H9 (cell line): ENCODE results near the gene YLPM1. TPM values are rescaled to one million over a fixed set of nuclear protein-coding genes. Genes with fewer than 3 reads are reported as not detected.

Experiments
- DNase-seq: peaks from one replicate; pipeline ENCODE4 v3.0.0-alpha.2; 2017
- H2AFZ ChIP-seq: one replicate; pipeline ENCODE4 v1.6.1; 2013; ENCODE audit warnings: mild to moderate bottlenecking, low read length, control low read depth, moderate library complexity
- H2AK5ac ChIP-seq: 2 replicates; pipeline ENCODE4 v1.6.1; 2013; ENCODE audit warnings: low read length, control low read depth, mixed read lengths; ENCODE audit not compliant: insufficient read length
- H2BK120ac ChIP-seq: one replicate; pipeline ENCODE4 v1.6.1; 2013; ENCODE audit warnings: low read depth, mild to moderate bottlenecking, low read length, control low read depth, inconsistent platforms; ENCODE audit not compliant: poor library complexity, severe bottlenecking
- H2BK12ac ChIP-seq: 2 replicates; pipeline ENCODE4 v1.6.1; 2013; ENCODE audit warnings: low read length, control low read depth, mixed read lengths, low read depth; ENCODE audit not compliant: insufficient read length
- H2BK15ac ChIP-seq: 2 replicates; pipeline ENCODE4 v1.6.1; 2013; ENCODE audit warnings: low read depth, low read length, control low read depth
- H2BK20ac ChIP-seq: one replicate; pipeline ENCODE4 v1.6.1; 2013; ENCODE audit warnings: low read depth, mild to moderate bottlenecking, low read length, control low read depth, inconsistent platforms; ENCODE audit not compliant: poor library complexity, severe bottlenecking
- H2BK5ac ChIP-seq: 2 replicates; pipeline ENCODE4 v1.6.1; 2013; ENCODE audit warnings: low read length, control low read depth, mixed read lengths; ENCODE audit not compliant: insufficient read length
- H3K14ac ChIP-seq: 2 replicates; pipeline ENCODE4 v1.6.1; 2013; ENCODE audit warnings: low read length, control low read depth; ENCODE audit not compliant: insufficient read depth
- H3K18ac ChIP-seq: 2 replicates; pipeline ENCODE4 v1.6.1; 2013; ENCODE audit warnings: low read depth, mild to moderate bottlenecking, mixed read lengths, low read length, control low read depth; ENCODE audit not compliant: insufficient read length
- H3K23ac ChIP-seq: 2 replicates; pipeline ENCODE4 v1.6.1; 2013; ENCODE audit warnings: low read length, control low read depth, mixed read lengths, low read depth; ENCODE audit not compliant: insufficient read length
- H3K23me2 ChIP-seq: 2 replicates; pipeline ENCODE4 v1.6.1; 2013; ENCODE audit warnings: low read depth, mild to moderate bottlenecking, mixed read lengths, low read length, control low read depth; ENCODE audit not compliant: insufficient read length, poor library complexity, severe bottlenecking
- H3K27ac ChIP-seq: 2 replicates; pipeline ENCODE4 v1.5.1; 2013; ENCODE audit warnings: low read length, control low read depth, mixed read lengths, low read depth; ENCODE audit not compliant: insufficient read length
- H3K27me3 ChIP-seq: 2 replicates; pipeline ENCODE4 v1.6.1; 2013; ENCODE audit warnings: low read length, control low read depth, inconsistent platforms; ENCODE audit not compliant: insufficient read depth
- H3K4ac ChIP-seq: 2 replicates; pipeline ENCODE4 v1.6.1; 2013; ENCODE audit warnings: low read depth, mild to moderate bottlenecking, control low read depth, inconsistent platforms, low read length, moderate library complexity
- H3K4me1 ChIP-seq: 2 replicates; pipeline ENCODE4 v1.6.1; 2013; ENCODE audit warnings: low read length, control low read depth, inconsistent platforms; ENCODE audit not compliant: insufficient read depth
- H3K4me2 ChIP-seq: 2 replicates; pipeline ENCODE4 v1.6.1; 2013; ENCODE audit warnings: low read length, control low read depth, mixed read lengths; ENCODE audit not compliant: insufficient read length, insufficient read depth
- H3K56ac ChIP-seq: 2 replicates; pipeline ENCODE4 v1.6.1; 2013; ENCODE audit warnings: low read depth, mild to moderate bottlenecking, mixed read lengths, low read length, control low read depth; ENCODE audit not compliant: insufficient read length
- H3K79me1 ChIP-seq: 2 replicates; pipeline ENCODE4 v1.6.1; 2013; ENCODE audit warnings: low read depth, mild to moderate bottlenecking, moderate library complexity, low read length, control low read depth, inconsistent platforms; ENCODE audit not compliant: insufficient read depth, poor library complexity, severe bottlenecking
- H3K79me2 ChIP-seq: 2 replicates; pipeline ENCODE4 v1.6.1; 2013; ENCODE audit warnings: low read length, control low read depth, inconsistent platforms; ENCODE audit not compliant: insufficient read depth
- H3K9ac ChIP-seq: 2 replicates; pipeline ENCODE4 v1.6.1; 2013; ENCODE audit warnings: low read length, control low read depth, mixed read lengths; ENCODE audit not compliant: insufficient read length; ENCODE audit errors: extremely low read depth
- H3K9me3 ChIP-seq: one replicate; pipeline ENCODE4 v1.6.1; 2013; ENCODE audit warnings: low read depth, low read length, inconsistent platforms; ENCODE audit not compliant: control insufficient read depth
- H3T11ph ChIP-seq: one replicate; pipeline ENCODE4 v1.6.1; 2013; ENCODE audit warnings: mild to moderate bottlenecking, low read length, control low read depth, inconsistent platforms
- H4K20me1 ChIP-seq: one replicate; pipeline ENCODE4 v1.6.1; 2013; ENCODE audit not compliant: control insufficient read depth, insufficient read length, insufficient read depth
- H4K5ac ChIP-seq: 2 replicates; pipeline ENCODE4 v1.6.1; 2013; ENCODE audit warnings: low read depth, mild to moderate bottlenecking, mixed read lengths, low read length, control low read depth; ENCODE audit not compliant: insufficient read length
- H4K8ac ChIP-seq: replicated peaks from 2 replicates; pipeline ENCODE4 v1.6.1; 2013; ENCODE audit warnings: low read length, control low read depth, mixed read lengths, low read depth; ENCODE audit not compliant: insufficient read length
- H4K91ac ChIP-seq: 2 replicates; pipeline ENCODE4 v1.6.1; 2013; ENCODE audit warnings: low read depth, mild to moderate bottlenecking, moderate library complexity, mixed read lengths, low read length, control low read depth; ENCODE audit not compliant: insufficient read length
- H3K27ac Mint-ChIP-seq, 3 experiments: 2 replicates in 2 of 3; 3 replicates in 1 of 3; pipeline ENCODE4 v1.8.0; 2020 to 2021; ENCODE audit warnings: mixed read lengths in 3 of 3, mild to moderate bottlenecking in 1 of 3, moderate library complexity in 1 of 3
- H3K27me3 Mint-ChIP-seq: 2 replicates; pipeline ENCODE4 v1.8.0; 2021; ENCODE audit warnings: low read depth, mild to moderate bottlenecking, moderate library complexity, mixed read lengths
- H3K36me3 Mint-ChIP-seq, 3 experiments: 2 replicates in 2 of 3; 3 replicates in 1 of 3; pipeline ENCODE4 v1.8.0; 2020 to 2021; ENCODE audit warnings: low read depth in 3 of 3, mixed read lengths in 3 of 3; ENCODE audit not compliant: insufficient read depth in 1 of 3
- H3K4me1 Mint-ChIP-seq, 2 experiments: 2 replicates each; pipeline ENCODE4 v1.8.0; 2020; ENCODE audit warnings: mixed read lengths in 2 of 2
- H3K4me3 Mint-ChIP-seq, 2 experiments: 2 replicates in 1 of 2; 3 replicates in 1 of 2; pipeline ENCODE4 v1.8.0; 2020 to 2021; ENCODE audit warnings: mild to moderate bottlenecking in 2 of 2, mixed read lengths in 2 of 2, moderate library complexity in 1 of 2
- H3K9me3 Mint-ChIP-seq, 2 experiments: 2 replicates in 1 of 2; 3 replicates in 1 of 2; pipeline ENCODE4 v1.8.0; 2020; ENCODE audit warnings: mild to moderate bottlenecking in 2 of 2, mixed read lengths in 2 of 2, moderate library complexity in 1 of 2
- WGBS: extraction: QIAGEN DNeasy Blood & Tissue Kit; methylation state at CpG from one replicate; pipeline ENCODE4 v1.1.7; 2013; ENCODE audit warnings: missing lambda C conversion rate, low lambda C conversion rate, mixed read lengths; ENCODE audit not compliant: insufficient read length; ENCODE audit errors: extremely low coverage; 5-methylcytosine and 5-hydroxymethylcytosine counted together
- total RNA-seq: library from RNA; stranded (reverse); gene quantifications from 2 replicates; pipeline ENCODE4 v1.2.1, GENCODE V29; 2021
- TF ChIP-seq, protein P1 (sequence below): fragments of 200-600 bp; sonication (generic); conservative IDR thresholded peaks from 3 replicates; pipeline ENCODE4 v1.8.0; 2021; ENCODE audit warnings: antibody characterized with exemption, mild to moderate bottlenecking

The YLPM1 gene
- total RNA-seq, 1 experiment from 2014 or later, result 82.2 TPM

DNA sequence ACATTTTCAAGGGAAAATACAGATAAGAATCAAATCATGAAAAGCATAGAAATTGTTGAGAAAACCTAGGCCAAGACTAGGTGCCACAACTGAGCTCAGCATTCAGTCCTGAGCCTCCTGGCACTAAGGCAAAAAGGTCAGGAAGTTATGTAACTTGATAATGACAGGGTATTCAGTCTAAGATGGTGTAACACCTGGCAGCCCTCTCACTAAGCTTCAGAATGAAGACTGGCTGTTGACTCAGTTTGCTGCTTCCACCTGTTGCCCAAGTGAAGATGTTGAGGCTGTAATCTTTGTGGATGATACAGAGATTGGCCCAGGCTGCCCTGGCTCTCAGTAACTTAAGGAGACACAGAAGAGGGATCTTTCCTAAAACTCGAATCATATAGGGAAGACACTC, 93.2 kb downstream of the YLPM1 start:
- Histone ChIP-seq H2BK12ac (no peak overlapping the region), H3K79me2 (no peaks in the 10 kb centered on the region), H4K20me1 (no peaks in the 10 kb centered on the region), H2AFZ (no peak overlapping the region), H3K23me2 (no peaks in the 10 kb centered on the region), H3K56ac (no peak overlapping the region), H3K9me3 (no peaks in the 10 kb centered on the region), H4K5ac (no peak overlapping the region), H4K91ac (no peak overlapping the region), H4K8ac (no peak overlapping the region), H2AK5ac (no peak overlapping the region), H3K4me2 (no peak overlapping the region), H2BK20ac (no peak overlapping the region), H3K14ac (no peak overlapping the region), H2BK15ac (no peak overlapping the region), H3T11ph (no peak overlapping the region), H2BK120ac (no peak overlapping the region), H3K9ac (no peak overlapping the region), H3K27me3 (no peaks in the 10 kb centered on the region), H3K27ac (no peak overlapping the region), H3K79me1 (no peaks in the 10 kb centered on the region), H3K4me1 (no peaks in the 10 kb centered on the region), H3K4ac (no peak overlapping the region), H3K23ac (no peak overlapping the region), H2BK5ac (no peak overlapping the region), H3K18ac (no peak overlapping the region)
- Mint-ChIP-seq H3K27me3 (no peaks in the 10 kb centered on the region; the same call in 1 of the 2 replicates), H3K4me3 (no peak overlapping the region), H3K9me3 (no peaks in the 10 kb centered on the region), H3K36me3 (no peaks in the 10 kb centered on the region), H3K4me1 (peaks cover 0 to 3% of the 10 kb centered on the region in 2 experiments; a peak in 1 of 4 replicates), H3K27ac (no peak overlapping the region)
- no CpG with 5 or more reads among the region's 1 CpG for WGBS
- TF ChIP-seq, protein P1, sequence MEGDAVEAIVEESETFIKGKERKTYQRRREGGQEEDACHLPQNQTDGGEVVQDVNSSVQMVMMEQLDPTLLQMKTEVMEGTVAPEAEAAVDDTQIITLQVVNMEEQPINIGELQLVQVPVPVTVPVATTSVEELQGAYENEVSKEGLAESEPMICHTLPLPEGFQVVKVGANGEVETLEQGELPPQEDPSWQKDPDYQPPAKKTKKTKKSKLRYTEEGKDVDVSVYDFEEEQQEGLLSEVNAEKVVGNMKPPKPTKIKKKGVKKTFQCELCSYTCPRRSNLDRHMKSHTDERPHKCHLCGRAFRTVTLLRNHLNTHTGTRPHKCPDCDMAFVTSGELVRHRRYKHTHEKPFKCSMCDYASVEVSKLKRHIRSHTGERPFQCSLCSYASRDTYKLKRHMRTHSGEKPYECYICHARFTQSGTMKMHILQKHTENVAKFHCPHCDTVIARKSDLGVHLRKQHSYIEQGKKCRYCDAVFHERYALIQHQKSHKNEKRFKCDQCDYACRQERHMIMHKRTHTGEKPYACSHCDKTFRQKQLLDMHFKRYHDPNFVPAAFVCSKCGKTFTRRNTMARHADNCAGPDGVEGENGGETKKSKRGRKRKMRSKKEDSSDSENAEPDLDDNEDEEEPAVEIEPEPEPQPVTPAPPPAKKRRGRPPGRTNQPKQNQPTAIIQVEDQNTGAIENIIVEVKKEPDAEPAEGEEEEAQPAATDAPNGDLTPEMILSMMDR, result no peak
- DNase-seq, result no peak
